CD8-positive, alpha-beta memory T cell (primary cell): ENCODE data around the gene SPAG7. TPM values are rescaled to one million over a fixed set of nuclear protein-coding genes. Genes with fewer than 3 reads are reported as not detected.

Source experiments
- CTCF ChIA-PET: fragments of 350-600 bp; sonication (Branson Sonifier 250); formaldehyde crosslinking; loops from one replicate; lab custom pipeline; 2021; ENCODE audit warnings: antibody characterized with exemption; lab: Charles Lee
- POLR2A ChIA-PET: fragments of 350-600 bp; sonication (Branson Sonifier 250); formaldehyde crosslinking; loops from one replicate; lab custom pipeline; 2021; ENCODE audit warnings: antibody characterized with exemption; lab: Charles Lee
- DNase-seq, 5 donors: peaks; one replicate each; pipeline versions ENCODE4 v3.0.0 to v3.0.0-alpha.2; 2020 to 2022; ENCODE audit warnings: mixed read lengths in 1 of 5
- H3K27ac ChIP-seq: one replicate; pipeline ENCODE4 v1.7.0; 2013; ENCODE audit warnings: low read depth, mild to moderate bottlenecking, low read length, moderate library complexity
- H3K27me3 ChIP-seq: 2 replicates; pipeline ENCODE4 v1.7.0; 2013; ENCODE audit warnings: low read length, mild to moderate bottlenecking; ENCODE audit not compliant: insufficient read depth, poor library complexity, severe bottlenecking
- H3K36me3 ChIP-seq: 2 replicates; pipeline ENCODE4 v1.7.0; 2013; ENCODE audit warnings: mild to moderate bottlenecking, low read length, moderate library complexity; ENCODE audit not compliant: insufficient read depth
- H3K4me1 ChIP-seq: 2 replicates; pipeline ENCODE4 v1.7.0; 2013; ENCODE audit warnings: mild to moderate bottlenecking, low read length, moderate library complexity; ENCODE audit not compliant: insufficient read depth
- H3K4me3 ChIP-seq: 2 replicates; pipeline ENCODE4 v1.7.0; 2013; ENCODE audit warnings: mild to moderate bottlenecking, low read length
- H3K9me3 ChIP-seq: 2 replicates; pipeline ENCODE4 v1.7.0; 2013; ENCODE audit warnings: mild to moderate bottlenecking, low read length
- H3K27ac Mint-ChIP-seq, 8 donors: one replicate each; pipeline ENCODE4 v1.8.0; 2020 to 2021; ENCODE audit warnings: mixed read lengths in 8 of 8, mild to moderate bottlenecking in 6 of 8, inconsistent platforms in 3 of 8, moderate library complexity in 3 of 8
- H3K27me3 Mint-ChIP-seq, 2 donors: one replicate each; pipeline ENCODE4 v1.8.0; 2020 to 2021; ENCODE audit warnings: mixed read lengths in 2 of 2, mild to moderate bottlenecking in 1 of 2, moderate library complexity in 1 of 2
- H3K36me3 Mint-ChIP-seq, 3 donors: one replicate each; pipeline ENCODE4 v1.8.0; 2020 to 2021; ENCODE audit warnings: mixed read lengths in 3 of 3, inconsistent platforms in 1 of 3, mild to moderate bottlenecking in 1 of 3
- H3K4me1 Mint-ChIP-seq, 3 donors: one replicate each; pipeline ENCODE4 v1.8.0; 2020 to 2021; ENCODE audit warnings: mixed read lengths in 3 of 3, inconsistent platforms in 1 of 3, mild to moderate bottlenecking in 1 of 3
- H3K4me3 Mint-ChIP-seq, 7 donors: one replicate each; pipeline ENCODE4 v1.8.0; 2020 to 2021; ENCODE audit warnings: mixed read lengths in 7 of 7, mild to moderate bottlenecking in 6 of 7, moderate library complexity in 4 of 7, inconsistent platforms in 2 of 7
- H3K9me3 Mint-ChIP-seq, 5 donors: one replicate each; pipeline ENCODE4 v1.8.0; 2020 to 2022; ENCODE audit warnings: mixed read lengths in 5 of 5, mild to moderate bottlenecking in 3 of 5, moderate library complexity in 2 of 5, inconsistent platforms in 1 of 5
- polyA plus RNA-seq: library from polyadenylated mRNA; unstranded; fragments of 300-500 nt; fragmentation: Illumina TruSeq; gene quantifications from one replicate; pipeline ENCODE4 v1.2.3, GENCODE V29; 2021
- total RNA-seq, 2 experiments: library from RNA; stranded (reverse); gene quantifications; one replicate each; pipeline ENCODE4 v1.2.3, GENCODE V29; 2021

The SPAG7 gene
- total and polyA plus RNA-seq, 3 experiments from 2014 or later, result 63.4 to 112 (median 64.2) TPM

- no peaks in the 10 kb centered on the region for H3K4me1 ChIP-seq
- Mint-ChIP-seq H3K4me1 (peaks cover 0 to 8% (median 6%) of the 10 kb centered on the region in 3 donors), H3K4me3 (peak overlapping the region in 1 of 7 donors; percentile 56), H3K36me3 (peaks cover 0 to 27% (median 5%) of the 10 kb centered on the region in 3 donors), H3K27me3 (no peaks in the 10 kb centered on the region), H3K9me3 (peaks cover 0 to 2% (median 0%) of the 10 kb centered on the region in 5 donors), H3K27ac (peak overlapping the region in 2 of 8 donors; percentile 57 to 69)
- no peak overlapping the region for H3K27ac ChIP-seq
- peaks cover 3% of the 10 kb centered on the region for H3K36me3 ChIP-seq
- H3K27me3 ChIP-seq, result no peaks in the 10 kb centered on the region
- CTCF ChIA-PET, result interaction anchor here (1.2 to 3.0 kb wide), 3 partner anchors 10 to 167 kb away, joined by 3 to 11 read pairs (median 8); partner anchors contain the start of gene SPAG7
- H3K9me3 ChIP-seq, result no peaks in the 10 kb centered on the region
- POLR2A ChIA-PET, result interaction anchor here (0.6 to 11.7 kb wide), 2 partner anchors 10 to 64 kb away, joined by 3 to 187 read pairs; partner anchors contain the start of gene SPAG7
- H3K4me3 ChIP-seq, result no peak overlapping the region
- DNase-seq, result peak in 2 of 5 donors; percentile 25 to 65
Measured at GRCh38 chr17:4956493-4957061, 11.0 kb downstream of the SPAG7 start.

- peaks cover 13 to 20% (median 13%) of the 10 kb centered on the region in 3 donors for H3K4me1 Mint-ChIP-seq
- Histone ChIP-seq H3K4me1 (peaks cover 8% of the 10 kb centered on the region), H3K27me3 (no peaks in the 10 kb centered on the region), H3K36me3 (peaks cover 3% of the 10 kb centered on the region), H3K27ac (no peak overlapping the region), H3K9me3 (no peaks in the 10 kb centered on the region), H3K4me3 (no peak overlapping the region)
- DNase-seq, result no peak
- H3K36me3 Mint-ChIP-seq, result peaks cover 0 to 19% (median 0%) of the 10 kb centered on the region in 3 donors
- CTCF ChIA-PET, result interaction anchor here (0.9 to 2.5 kb wide), 4 partner anchors 9 to 52 kb away, joined by 3 to 11 read pairs (median 4); partner anchors contain the start of genes CHRNE and SPAG7
- H3K27me3 Mint-ChIP-seq, result no peaks in the 10 kb centered on the region
- no peaks in the 10 kb centered on the region for H3K9me3 Mint-ChIP-seq
- H3K27ac Mint-ChIP-seq, result no peak overlapping the region
- POLR2A ChIA-PET, result interaction anchor here (11.7 kb wide), 1 partner anchor 12 kb away, joined by 187 read pairs; the partner anchor contains the start of gene SPAG7
- no peak overlapping the region for H3K4me3 Mint-ChIP-seq
Measured at GRCh38 chr17:4955091-4955490, 12.5 kb downstream of the SPAG7 start.

DNA sequence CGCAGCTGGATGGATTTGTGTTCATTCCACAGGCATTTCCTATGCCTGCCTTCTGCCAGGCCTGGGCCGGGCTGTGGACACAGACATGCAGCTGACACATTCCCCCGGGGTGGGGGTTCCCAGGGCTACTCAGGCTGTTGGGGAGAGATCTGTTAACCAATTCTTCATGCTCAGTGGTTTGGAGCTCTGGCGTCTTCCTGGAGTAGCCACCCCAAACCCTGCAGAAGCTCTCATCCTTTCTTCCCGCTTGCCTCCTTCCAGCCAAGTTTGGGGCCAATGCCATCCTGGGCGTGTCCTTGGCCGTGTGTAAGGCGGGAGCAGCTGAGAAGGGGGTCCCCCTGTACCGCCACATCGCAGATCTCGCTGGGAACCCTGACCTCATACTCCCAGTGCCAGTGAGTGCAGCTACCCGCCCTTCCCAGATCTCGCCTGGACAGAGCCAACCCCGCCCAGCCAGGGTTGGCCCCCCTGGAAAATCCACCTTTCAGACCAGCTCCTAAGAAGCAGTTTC lies 14.1 kb downstream of the SPAG7 start:
- Mint-ChIP-seq H3K27me3 (peaks cover 0 to 1% of the 10 kb centered on the region in 2 donors), H3K27ac (peak overlapping the region in 2 of 8 donors; percentile 43 to 51), H3K4me3 (peak overlapping the region in 1 of 7 donors; percentile 45), H3K4me1 (peaks cover 13 to 23% (median 16%) of the 10 kb centered on the region in 3 donors), H3K36me3 (peaks cover 0 to 7% (median 0%) of the 10 kb centered on the region in 3 donors), H3K9me3 (no peaks in the 10 kb centered on the region)
- no peak for DNase-seq
- Histone ChIP-seq H3K27ac (no peak overlapping the region), H3K27me3 (no peaks in the 10 kb centered on the region), H3K4me1 (peaks cover 8% of the 10 kb centered on the region), H3K36me3 (no peaks in the 10 kb centered on the region), H3K4me3 (no peak overlapping the region), H3K9me3 (no peaks in the 10 kb centered on the region)
- ChIA-PET CTCF (interaction anchor here (1.0 to 1.8 kb wide), 4 partner anchors 8 to 34 kb away, joined by 3 to 5 read pairs (median 4); partner anchors contain the start of genes CAMTA2 and SPAG7), POLR2A (interaction anchor here (0.6 to 11.7 kb wide), 2 partner anchors 13 to 230 kb away, joined by 3 to 187 read pairs; partner anchors contain the start of gene SPAG7)

- Mint-ChIP-seq H3K9me3 (no peaks in the 10 kb centered on the region), H3K27ac (peak overlapping the region in 5 of 8 donors; percentile 55 to 96 (median 84)), H3K4me3 (peak overlapping the region in 6 of 7 donors; percentile 43 to 90 (median 53)), H3K4me1 (peaks cover 15 to 26% (median 23%) of the 10 kb centered on the region in 3 donors), H3K36me3 (peaks cover 0 to 13% (median 2%) of the 10 kb centered on the region in 3 donors), H3K27me3 (peaks cover 0 to 4% of the 10 kb centered on the region in 2 donors)
- H3K4me3 ChIP-seq, result no peak overlapping the region
- H3K36me3 ChIP-seq, result peaks cover 5% of the 10 kb centered on the region
- DNase-seq, result no peak
- peak overlapping the region; percentile 86 for H3K27ac ChIP-seq
- ChIA-PET POLR2A (interaction anchor here (1.3 to 11.7 kb wide), 4 partner anchors 9 to 17 kb away, joined by 3 to 187 read pairs (median 6); partner anchors contain the start of genes RNF167, SLC25A11 and SPAG7), CTCF (interaction anchor here (1.1 to 4.8 kb wide), 4 partner anchors 11 to 68 kb away, joined by 4 to 30 read pairs (median 5); partner anchors contain the start of genes RNF167, SLC25A11 and SPAG7)
- H3K4me1 ChIP-seq, result peaks cover 11% of the 10 kb centered on the region
- no peaks in the 10 kb centered on the region for H3K27me3 ChIP-seq
- H3K9me3 ChIP-seq, result no peaks in the 10 kb centered on the region
Measured at GRCh38 chr17:4951486-4951885, 16.1 kb downstream of the SPAG7 start.

GRCh38 chr17:4950746-4951204 lies 16.8 kb downstream of the SPAG7 start, which contains the start of gene ENO3:
ENO3 (plus strand) TSS chr17:4951119; CDS start chr17:4951830, 711 bp downstream.
- Histone ChIP-seq H3K36me3 (peaks cover 10% of the 10 kb centered on the region), H3K4me3 (peak within 1 kb of the TSS; percentile 49), H3K4me1 (peaks cover 18% of the 10 kb centered on the region), H3K27me3 (no peaks in the 10 kb centered on the region), H3K9me3 (no peaks in the 10 kb centered on the region), H3K27ac (peak within 1 kb of the TSS; percentile 86)
- H3K9me3 Mint-ChIP-seq, result no peaks in the 10 kb centered on the region
- H3K36me3 Mint-ChIP-seq, result peaks cover 0 to 19% (median 6%) of the 10 kb centered on the region in 3 donors
- peak within 1 kb of the TSS; percentile 78 to 90 (median 82) for H3K4me3 Mint-ChIP-seq
- H3K27ac Mint-ChIP-seq, result peak within 1 kb of the TSS; percentile 79 to 97 (median 90)
- ChIA-PET POLR2A (interaction anchor here (0.5 to 11.7 kb wide), 6 partner anchors 9 to 21 kb away, joined by 3 to 187 read pairs (median 6); partner anchors contain the start of genes RNF167, SLC25A11 and SPAG7), CTCF (interaction anchor here (0.8 to 4.8 kb wide), 6 partner anchors 11 to 111 kb away, joined by 3 to 30 read pairs (median 4); partner anchors contain the start of genes RNF167, SLC25A11 and SPAG7)
- peaks cover 0 to 4% of the 10 kb centered on the region in 2 donors for H3K27me3 Mint-ChIP-seq
- DNase-seq, result no peak
- peaks cover 19 to 30% (median 28%) of the 10 kb centered on the region in 3 donors for H3K4me1 Mint-ChIP-seq

GRCh38 chr17:4950075-4950745 lies 17.4 kb downstream of the SPAG7 start:
- no peaks in the 10 kb centered on the region for H3K9me3 Mint-ChIP-seq
- Histone ChIP-seq H3K27me3 (no peaks in the 10 kb centered on the region), H3K36me3 (peaks cover 16% of the 10 kb centered on the region), H3K27ac (peak overlapping the region; percentile 86), H3K4me1 (peaks cover 24% of the 10 kb centered on the region), H3K9me3 (no peaks in the 10 kb centered on the region), H3K4me3 (peak overlapping the region; percentile 49)
- peak overlapping the region; percentile 78 to 90 (median 82) for H3K4me3 Mint-ChIP-seq
- CTCF ChIA-PET, result interaction anchor here (0.7 to 4.8 kb wide), 5 partner anchors 17 to 112 kb away, joined by 3 to 30 read pairs (median 3); partner anchors contain the start of genes CHRNE and SPAG7
- peaks cover 0 to 5% of the 10 kb centered on the region in 2 donors for H3K27me3 Mint-ChIP-seq
- peaks cover 5 to 25% (median 10%) of the 10 kb centered on the region in 3 donors for H3K36me3 Mint-ChIP-seq
- POLR2A ChIA-PET, result interaction anchor here (1.4 to 11.7 kb wide), 4 partner anchors 8 to 47 kb away, joined by 3 to 187 read pairs (median 34); partner anchors contain the start of genes INCA1, KIF1C, RNF167 and SLC25A11
- peaks cover 25 to 35% (median 33%) of the 10 kb centered on the region in 3 donors for H3K4me1 Mint-ChIP-seq
- H3K27ac Mint-ChIP-seq, result peak overlapping the region; percentile 79 to 97 (median 90)
- DNase-seq, result peak in 2 of 5 donors; percentile 23 to 37
